NCI-H82 treated with DMSO at 0.1 percent for 48 hours (cell line): ENCODE results near the gene IL34.

ENCODE experiments used
- DNase-seq: peaks from one replicate; lab custom pipeline; 2025; ENCODE audit not compliant: unreplicated experiment; lab: John Stamatoyannopoulos, UW

The IL34 gene

GRCh38 chr16:70687671-70688245 lies 41.4 kb downstream of the IL34 start:
- DNase-seq, result no peak

GRCh38 chr16:70688246-70688742 lies 41.9 kb downstream of the IL34 start:
- no peak for DNase-seq

- DNase-seq, result no peak
Observed at GRCh38 chr16:70689035-70689969, 42.9 kb downstream of the IL34 start.

GRCh38 chr16:70689970-70690891 lies 43.9 kb downstream of the IL34 start:
- no peak for DNase-seq

GRCh38 chr16:70691223-70692129 lies 45.1 kb downstream of the IL34 start:
- DNase-seq, result no peak

- DNase-seq, result no peak
Observed at GRCh38 chr16:70692130-70692872, 45.9 kb downstream of the IL34 start.

GRCh38 chr16:70692873-70693671 lies 46.7 kb downstream of the IL34 start:
- no peak for DNase-seq

GRCh38 chr16:70694088-70694867 lies 47.9 kb downstream of the IL34 start:
- DNase-seq, result no peak

- no peak for DNase-seq
Observed at GRCh38 chr16:70694868-70695218, 48.5 kb downstream of the IL34 start.

GRCh38 chr16:70695331-70696070 lies 49.1 kb downstream of the IL34 start:
- DNase-seq, result no peak

- DNase-seq, result no peak
Observed at GRCh38 chr16:70696355-70696754, 50.0 kb downstream of the IL34 start.

GRCh38 chr16:70696952-70697593 lies 50.7 kb downstream of the IL34 start:
- DNase-seq, result no peak

- no peak for DNase-seq
Observed at GRCh38 chr16:70697594-70698170, 51.3 kb downstream of the IL34 start.

- no peak for DNase-seq
Observed at GRCh38 chr16:70698901-70699300, 52.5 kb downstream of the IL34 start.

- DNase-seq, result no peak
Observed at GRCh38 chr16:70699696-70700095, 53.3 kb downstream of the IL34 start.
